Head of caudate nucleus (tissue), 42 donors: ENCODE results near the gene PDIA5.

Experiments
- DNase-seq, 42 donors: peaks; one replicate each; pipeline versions ENCODE4 v3.0.0 to v3.0.0-alpha.2; 2020 to 2021; ENCODE audit warnings: mixed read lengths in 7 of 42
- intact Hi-C: fragments of 100-400 bp; cut with DNase I; formaldehyde crosslinking; loops from one replicate; pipeline ENCODE4 v1.15.0; 2022

Gene PDIA5

DNA sequence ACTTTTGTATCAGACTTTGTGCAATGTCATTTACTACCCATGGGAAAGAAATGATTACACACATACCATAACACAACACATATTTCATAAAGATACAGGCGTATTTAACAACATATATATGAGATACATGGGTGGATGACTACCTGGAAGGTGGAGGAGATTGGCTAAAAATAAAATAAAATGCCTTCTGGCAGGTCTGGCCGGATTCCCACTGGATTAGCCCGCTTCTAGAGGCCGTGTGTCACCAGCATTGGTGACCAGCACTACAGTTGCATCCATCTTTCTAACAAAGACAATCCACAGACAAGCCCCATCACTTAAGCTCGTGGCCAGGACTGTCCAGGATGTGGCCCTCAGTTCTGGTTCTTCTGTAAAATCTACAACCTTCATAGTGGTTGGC is 114.0 kb downstream of the PDIA5 start:
- no peak for DNase-seq
- intact Hi-C loops = no loop called here

DNA sequence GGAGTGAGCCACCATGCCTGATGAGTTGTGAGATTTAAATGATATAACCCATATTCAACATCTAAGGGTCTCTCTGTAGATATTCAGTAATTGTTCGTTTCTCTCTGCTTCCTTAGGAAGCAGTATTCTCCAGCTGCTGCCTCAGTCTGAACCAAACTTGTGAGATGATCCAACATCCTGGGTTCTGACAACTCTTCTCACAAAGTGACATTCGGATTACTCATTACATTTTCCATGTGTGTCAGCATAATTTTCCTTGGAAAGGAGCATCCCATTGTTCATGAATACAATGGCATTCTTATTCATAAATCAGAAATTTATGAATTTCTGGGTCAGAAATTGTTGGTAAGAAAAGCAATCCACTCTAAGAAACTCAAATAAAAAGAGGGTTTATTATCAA is 119.9 kb downstream of the PDIA5 start:
- peak in 6 of 42 donors; percentile 21 to 55 (median 36) for DNase-seq
- intact Hi-C loops = no loop called here

DNA sequence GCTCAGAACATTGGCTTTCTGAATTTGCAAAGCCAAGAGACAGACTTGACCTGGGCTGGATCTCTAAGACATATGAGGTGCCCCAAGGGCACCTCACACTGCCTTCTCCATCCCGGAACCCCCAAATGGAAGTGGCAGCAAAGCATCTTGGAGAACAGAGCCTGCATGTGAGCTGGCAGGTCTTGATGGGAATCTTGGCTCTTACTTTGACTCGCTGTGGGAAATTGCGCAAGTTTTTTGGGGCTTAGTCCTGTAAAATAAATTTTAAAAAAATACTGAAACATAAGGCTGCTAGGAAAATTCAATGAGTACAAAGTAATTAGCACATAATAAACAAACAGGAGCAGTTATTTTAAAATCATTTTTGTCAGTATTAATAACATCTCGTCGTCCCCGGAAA is 121.2 kb downstream of the PDIA5 start:
- no peak for DNase-seq
- intact Hi-C loops = no loop called here

GRCh38 chr3:123193448-123194101 is 126.8 kb downstream of the PDIA5 start:
- intact Hi-C loops = no loop called here
- DNase-seq = no peak

DNA sequence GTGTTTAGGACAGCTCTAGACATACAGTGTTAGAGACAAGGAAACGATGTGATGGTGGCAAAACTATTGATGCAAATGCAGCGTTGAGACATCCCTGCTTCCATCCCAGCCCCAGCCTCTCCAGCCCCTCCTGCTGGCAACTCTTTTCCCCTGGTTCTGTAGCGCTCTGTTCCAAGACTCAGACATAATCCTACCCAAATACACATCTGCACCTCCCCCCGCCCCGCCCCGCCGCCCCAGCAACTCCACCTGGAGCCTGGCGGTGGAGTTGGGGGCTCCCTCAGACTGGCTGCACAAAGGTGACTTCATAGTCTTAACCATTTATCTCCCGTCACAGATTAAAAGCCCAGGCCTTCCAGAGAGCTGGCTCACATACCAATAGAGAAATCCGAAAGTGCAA is 127.7 kb downstream of the PDIA5 start:
- DNase-seq = peak in 7 of 42 donors; percentile 12 to 53 (median 25)
- intact Hi-C loops = no loop called here

DNA sequence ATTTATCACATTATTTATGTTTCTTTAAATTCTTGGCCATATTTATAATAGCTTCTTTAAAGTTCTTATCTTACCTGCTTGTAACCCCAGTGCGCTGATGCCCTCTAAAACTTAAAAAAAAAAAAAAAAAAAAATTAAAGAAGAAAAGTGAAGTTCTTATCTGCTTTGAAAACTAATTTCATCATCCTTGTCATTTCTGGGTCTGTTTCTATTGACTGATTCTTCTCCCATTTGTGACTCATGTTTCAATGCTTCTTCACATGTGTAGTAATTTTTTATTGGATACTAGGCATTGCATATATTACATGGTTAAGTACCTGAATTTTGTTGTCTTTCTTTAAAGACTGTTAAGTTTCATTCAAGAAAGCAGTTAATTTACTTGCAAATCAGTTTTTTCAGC is 131.5 kb downstream of the PDIA5 start:
- DNase-seq = no peak
- intact Hi-C loops = no loop called here

DNA sequence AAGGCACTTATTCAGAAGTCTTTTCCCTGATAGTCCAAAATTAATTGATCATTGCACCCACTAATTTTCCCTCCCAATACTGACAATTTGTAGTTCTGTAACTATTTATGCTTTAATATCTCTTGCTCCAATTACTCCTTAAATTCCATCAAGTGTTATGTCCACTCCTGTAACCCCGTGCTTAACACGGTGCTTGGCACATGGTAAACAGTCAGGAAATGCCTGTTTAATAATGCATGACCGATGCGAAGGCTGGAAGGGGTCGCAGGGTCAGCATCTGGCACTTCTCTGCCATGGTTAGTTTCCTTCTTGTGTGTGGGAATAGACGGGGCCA is 134.4 kb downstream of the PDIA5 start:
- intact Hi-C loops = no loop called here
- no peak for DNase-seq

- DNase-seq = peak; percentile 85 to 98 (median 93)
- intact Hi-C loops = no loop called here
Observed at GRCh38 chr3:123201557-123202427, 135.0 kb downstream of the PDIA5 start, which contains the start of gene SEC22A. SEC22A (plus strand) TSS chr3:123201943; CDS start chr3:123209218, 7,275 bp downstream.

GRCh38 chr3:123202451-123202850 is 135.6 kb downstream of the PDIA5 start:
- intact Hi-C loops = no loop called here

More at GRCh38 chr3:123202451-123202850, 135.6 kb downstream of the PDIA5 start:
- no peak for DNase-seq
